Liver (tissue), 9 donors: ENCODE measurements around the gene APOBEC3H. TPM values are rescaled to one million over a fixed set of nuclear protein-coding genes. Genes with fewer than 3 reads are reported as not detected.

ENCODE experiments used
- DNase-seq: peaks from one replicate; pipeline ENCODE4 v3.0.0-alpha.2; 2017; ENCODE audit warnings: low spot score
- H3K27ac ChIP-seq, 2 donors: one replicate each; pipeline ENCODE4 v1.7.0; 2013; ENCODE audit warnings: inconsistent platforms in 2 of 2, low read length in 2 of 2, control low read depth in 1 of 2, low read depth in 1 of 2, mild to moderate bottlenecking in 1 of 2
- H3K27me3 ChIP-seq, 4 donors: one replicate each; pipeline versions ENCODE4 v1.6.1 to v1.7.0; 2013; ENCODE audit warnings: low read length in 3 of 4, inconsistent platforms in 1 of 4, mild to moderate bottlenecking in 1 of 4, moderate library complexity in 1 of 4; ENCODE audit not compliant: control insufficient read depth in 4 of 4, insufficient read depth in 4 of 4
- H3K36me3 ChIP-seq, 4 donors: one replicate each; pipeline versions ENCODE4 v1.6.1 to v1.7.0; 2013; ENCODE audit warnings: low read length in 3 of 4, mild to moderate bottlenecking in 3 of 4, low read depth in 1 of 4, moderate library complexity in 1 of 4; ENCODE audit not compliant: control insufficient read depth in 4 of 4, insufficient read depth in 3 of 4
- H3K4me1 ChIP-seq, 4 donors: one replicate each; pipeline versions ENCODE4 v1.6.1 to v1.7.0; 2013; ENCODE audit warnings: low read length in 3 of 4, mild to moderate bottlenecking in 3 of 4, moderate library complexity in 1 of 4; ENCODE audit not compliant: control insufficient read depth in 4 of 4, insufficient read depth in 4 of 4
- H3K4me3 ChIP-seq, 3 donors: one replicate each; pipeline versions ENCODE4 v1.6.1 to v1.7.0; 2013; ENCODE audit warnings: low read length in 3 of 3, control low read depth in 1 of 3, low read depth in 1 of 3, mild to moderate bottlenecking in 1 of 3
- H3K9ac ChIP-seq, 2 donors: one replicate each; pipeline ENCODE4 v1.7.0; 2013; ENCODE audit warnings: low read length in 2 of 2, mild to moderate bottlenecking in 2 of 2, moderate library complexity in 2 of 2, control low read depth in 1 of 2, low read depth in 1 of 2
- H3K9me3 ChIP-seq, 4 donors: one replicate each; pipeline versions ENCODE4 v1.6.1 to v1.7.0; 2013; ENCODE audit warnings: low read length in 3 of 4; ENCODE audit not compliant: control insufficient read depth in 4 of 4
- FOXA1 ChIP-seq: IDR thresholded peaks from 2 replicates; pipeline ENCODE4 v1.6.1; 2016; ENCODE audit warnings: antibody characterized with exemption
- FOXA2 ChIP-seq: IDR thresholded peaks from 2 replicates; pipeline ENCODE4 v1.6.1; 2016; ENCODE audit warnings: antibody characterized with exemption
- GABPA ChIP-seq, 2 donors: IDR thresholded peaks in 1 of 2; conservative IDR thresholded peaks in 1 of 2; 2 replicates each; pipeline ENCODE4 v1.6.1; 2016; ENCODE audit warnings: antibody characterized with exemption in 2 of 2, mild to moderate bottlenecking in 1 of 2, moderate library complexity in 1 of 2
- HNF4A ChIP-seq, 2 donors: conservative IDR thresholded peaks; 2 replicates each; pipeline ENCODE4 v1.6.1; 2016; ENCODE audit warnings: antibody characterized with exemption in 2 of 2, mild to moderate bottlenecking in 2 of 2
- HNF4G ChIP-seq: IDR thresholded peaks from 2 replicates; pipeline ENCODE4 v1.6.1; 2016; ENCODE audit warnings: antibody characterized with exemption
- JUND ChIP-seq, 2 donors: IDR thresholded peaks; 2 replicates each; pipeline ENCODE4 v1.6.1; 2016; ENCODE audit warnings: antibody characterized with exemption in 2 of 2
- RAD21 ChIP-seq, 2 donors: IDR thresholded peaks; 2 replicates each; pipeline ENCODE4 v1.6.1; 2016; ENCODE audit warnings: antibody characterized with exemption in 2 of 2, mild to moderate bottlenecking in 2 of 2
- TAF1 ChIP-seq: conservative IDR thresholded peaks from 2 replicates; pipeline ENCODE4 v1.6.1; 2016; ENCODE audit warnings: antibody characterized with exemption, mild to moderate bottlenecking
- YY1 ChIP-seq: IDR thresholded peaks from 2 replicates; pipeline ENCODE4 v1.6.1; 2016; ENCODE audit warnings: antibody characterized with exemption, mild to moderate bottlenecking
- WGBS: extraction: QIAGEN DNeasy Blood & Tissue Kit; methylation state at CpG from one replicate; pipeline ENCODE4 v1.1.7; 2013; 5-methylcytosine and 5-hydroxymethylcytosine counted together
- polyA plus RNA-seq, 2 donors: library from polyadenylated mRNA; stranded (reverse) in 1 of 2; unstranded in 1 of 2; fragments of 200-250 nt in 1 of 2; fragments of >200 nt in 1 of 2; fragmentation: Nextera tagmentation in 1 of 2; extraction: Ambion mirVana in 1 of 2; gene quantifications; one replicate each; pipeline versions ENCODE4 v1.2.1 to v1.2.3, GENCODE V29; 2013 to 2015
- total RNA-seq, 2 donors: library from RNA; depleted of rRNA; stranded (reverse); fragments of >200 nt; gene quantifications; one replicate each; pipeline ENCODE4 v1.2.3, GENCODE V29; 2014
- TF ChIP-seq, protein P1 (sequence below): IDR thresholded peaks from 2 replicates; pipeline ENCODE4 v1.6.1; 2016; ENCODE audit warnings: antibody characterized with exemption
- TF ChIP-seq, protein P2 (sequence below): fragments of 150-350 bp; IDR thresholded peaks from 2 replicates; pipeline ENCODE4 v1.5.1; 2017; ENCODE audit warnings: improper control_type of control experiment, low read depth, low read length; ENCODE audit not compliant: missing input control
- TF ChIP-seq, protein P3 (sequence below): IDR thresholded peaks from 2 replicates; pipeline ENCODE4 v1.6.1; 2016; ENCODE audit warnings: antibody characterized with exemption, mild to moderate bottlenecking
- TF ChIP-seq, protein P4 (sequence below): IDR thresholded peaks from 2 replicates; pipeline ENCODE4 v1.6.1; 2016; ENCODE audit warnings: antibody characterized with exemption
- donor health status: healthy.
- donor health status: healthy.
- donor health status: healthy.
- donor health status: healthy.
- donor health status: healthy.

Gene APOBEC3H
- total and polyA plus RNA-seq, 4 donors, result 0.25 TPM; not detected in 3

DNA sequence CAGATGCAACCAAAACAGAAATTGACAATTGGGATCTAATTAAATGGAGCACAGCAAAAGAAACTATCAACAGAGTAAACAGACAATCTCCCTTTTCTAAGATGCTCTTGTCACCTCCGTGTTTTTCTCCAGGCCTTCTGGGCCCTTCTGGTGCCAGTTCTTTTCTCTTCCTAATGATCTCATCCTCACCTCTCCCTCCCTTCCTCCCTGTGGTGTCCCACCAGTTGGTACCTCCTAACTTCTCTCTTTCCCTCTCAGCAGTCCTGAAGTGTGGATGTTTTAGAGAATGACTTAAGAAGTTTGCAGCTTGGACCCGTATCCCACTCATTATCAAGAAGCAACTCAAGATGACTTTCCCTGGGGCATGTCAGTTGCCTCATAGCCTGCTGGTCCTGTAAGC, 6.4 kb downstream of the APOBEC3H start:
- TF ChIP-seq, protein P1, sequence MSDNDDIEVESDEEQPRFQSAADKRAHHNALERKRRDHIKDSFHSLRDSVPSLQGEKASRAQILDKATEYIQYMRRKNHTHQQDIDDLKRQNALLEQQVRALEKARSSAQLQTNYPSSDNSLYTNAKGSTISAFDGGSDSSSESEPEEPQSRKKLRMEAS, result no peak
- Histone ChIP-seq H3K4me3 (no peak overlapping the region), H3K36me3 (no peaks in the 10 kb centered on the region), H3K27me3 (no peaks in the 10 kb centered on the region), H3K9ac (no peak overlapping the region), H3K9me3 (no peaks in the 10 kb centered on the region), H3K4me1 (no peaks in the 10 kb centered on the region), H3K27ac (no peak overlapping the region)
- no peak for DNase-seq
- WGBS, result 75% methylated on average over 2 of the region's 2 CpGs

DNA sequence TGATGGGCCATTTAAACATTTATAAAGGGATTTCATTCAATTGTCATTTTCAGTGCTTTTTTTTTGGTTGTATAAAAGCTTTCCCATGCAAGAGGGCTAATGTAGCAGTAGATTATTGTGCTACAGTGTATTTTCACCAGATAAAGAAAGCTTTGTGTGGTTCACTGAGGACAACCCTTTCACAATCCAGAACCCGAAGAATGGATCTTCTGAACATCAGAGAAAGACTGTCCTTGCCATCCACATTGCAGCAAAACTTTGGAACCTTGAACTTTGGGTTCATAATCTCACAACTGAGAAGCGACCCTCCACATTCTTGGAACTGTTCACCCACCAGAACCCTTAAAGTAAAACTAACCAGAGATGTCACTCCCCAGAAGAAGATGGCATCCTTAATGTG, 9.3 kb downstream of the APOBEC3H start:
- no peak overlapping the region for H3K9ac ChIP-seq
- H3K27ac ChIP-seq, result no peak overlapping the region
- no peak for DNase-seq
- no peaks in the 10 kb centered on the region for H3K27me3 ChIP-seq
- no peak overlapping the region for H3K4me3 ChIP-seq
- TF ChIP-seq RAD21 (IDR thresholded peaks at IDR 0.05) (no peak), GABPA (IDR thresholded peaks at IDR 0.05 in 1 of 2, conservative IDR thresholded peaks at IDR 0.05 in 1 of 2) (no peak), TAF1 (no peak)
- TF ChIP-seq, protein P2, sequence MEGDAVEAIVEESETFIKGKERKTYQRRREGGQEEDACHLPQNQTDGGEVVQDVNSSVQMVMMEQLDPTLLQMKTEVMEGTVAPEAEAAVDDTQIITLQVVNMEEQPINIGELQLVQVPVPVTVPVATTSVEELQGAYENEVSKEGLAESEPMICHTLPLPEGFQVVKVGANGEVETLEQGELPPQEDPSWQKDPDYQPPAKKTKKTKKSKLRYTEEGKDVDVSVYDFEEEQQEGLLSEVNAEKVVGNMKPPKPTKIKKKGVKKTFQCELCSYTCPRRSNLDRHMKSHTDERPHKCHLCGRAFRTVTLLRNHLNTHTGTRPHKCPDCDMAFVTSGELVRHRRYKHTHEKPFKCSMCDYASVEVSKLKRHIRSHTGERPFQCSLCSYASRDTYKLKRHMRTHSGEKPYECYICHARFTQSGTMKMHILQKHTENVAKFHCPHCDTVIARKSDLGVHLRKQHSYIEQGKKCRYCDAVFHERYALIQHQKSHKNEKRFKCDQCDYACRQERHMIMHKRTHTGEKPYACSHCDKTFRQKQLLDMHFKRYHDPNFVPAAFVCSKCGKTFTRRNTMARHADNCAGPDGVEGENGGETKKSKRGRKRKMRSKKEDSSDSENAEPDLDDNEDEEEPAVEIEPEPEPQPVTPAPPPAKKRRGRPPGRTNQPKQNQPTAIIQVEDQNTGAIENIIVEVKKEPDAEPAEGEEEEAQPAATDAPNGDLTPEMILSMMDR, result no peak
- TF ChIP-seq, protein P3, sequence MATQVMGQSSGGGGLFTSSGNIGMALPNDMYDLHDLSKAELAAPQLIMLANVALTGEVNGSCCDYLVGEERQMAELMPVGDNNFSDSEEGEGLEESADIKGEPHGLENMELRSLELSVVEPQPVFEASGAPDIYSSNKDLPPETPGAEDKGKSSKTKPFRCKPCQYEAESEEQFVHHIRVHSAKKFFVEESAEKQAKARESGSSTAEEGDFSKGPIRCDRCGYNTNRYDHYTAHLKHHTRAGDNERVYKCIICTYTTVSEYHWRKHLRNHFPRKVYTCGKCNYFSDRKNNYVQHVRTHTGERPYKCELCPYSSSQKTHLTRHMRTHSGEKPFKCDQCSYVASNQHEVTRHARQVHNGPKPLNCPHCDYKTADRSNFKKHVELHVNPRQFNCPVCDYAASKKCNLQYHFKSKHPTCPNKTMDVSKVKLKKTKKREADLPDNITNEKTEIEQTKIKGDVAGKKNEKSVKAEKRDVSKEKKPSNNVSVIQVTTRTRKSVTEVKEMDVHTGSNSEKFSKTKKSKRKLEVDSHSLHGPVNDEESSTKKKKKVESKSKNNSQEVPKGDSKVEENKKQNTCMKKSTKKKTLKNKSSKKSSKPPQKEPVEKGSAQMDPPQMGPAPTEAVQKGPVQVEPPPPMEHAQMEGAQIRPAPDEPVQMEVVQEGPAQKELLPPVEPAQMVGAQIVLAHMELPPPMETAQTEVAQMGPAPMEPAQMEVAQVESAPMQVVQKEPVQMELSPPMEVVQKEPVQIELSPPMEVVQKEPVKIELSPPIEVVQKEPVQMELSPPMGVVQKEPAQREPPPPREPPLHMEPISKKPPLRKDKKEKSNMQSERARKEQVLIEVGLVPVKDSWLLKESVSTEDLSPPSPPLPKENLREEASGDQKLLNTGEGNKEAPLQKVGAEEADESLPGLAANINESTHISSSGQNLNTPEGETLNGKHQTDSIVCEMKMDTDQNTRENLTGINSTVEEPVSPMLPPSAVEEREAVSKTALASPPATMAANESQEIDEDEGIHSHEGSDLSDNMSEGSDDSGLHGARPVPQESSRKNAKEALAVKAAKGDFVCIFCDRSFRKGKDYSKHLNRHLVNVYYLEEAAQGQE, result no peak
- H3K36me3 ChIP-seq, result no peaks in the 10 kb centered on the region
- no peaks in the 10 kb centered on the region for H3K9me3 ChIP-seq
- no peaks in the 10 kb centered on the region for H3K4me1 ChIP-seq
- WGBS, result 66% methylated on average over 2 of the region's 2 CpGs

DNA sequence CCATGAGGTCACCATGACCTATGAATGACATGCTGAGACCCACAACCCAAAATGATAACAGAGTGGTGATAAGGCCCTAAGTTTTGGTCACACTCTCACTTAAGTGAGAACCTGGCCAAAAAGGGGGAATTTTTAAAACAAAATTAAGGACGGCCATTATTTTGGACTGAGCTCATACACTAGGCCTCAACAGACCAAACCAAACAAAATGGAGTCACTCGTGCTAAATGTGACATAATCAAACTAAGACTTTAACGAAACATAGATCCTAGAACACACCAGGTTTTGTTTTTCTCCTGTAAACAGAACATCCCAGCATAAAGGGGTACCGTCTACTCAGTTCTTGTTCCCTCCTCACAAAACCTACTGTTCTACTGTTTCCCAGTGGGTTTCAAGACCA, 11.4 kb downstream of the APOBEC3H start:
- 94% methylated on average over 4 of the region's 4 CpGs for WGBS
- H3K36me3 ChIP-seq, result no peaks in the 10 kb centered on the region

More for the DNA sequence above, 11.4 kb downstream of the APOBEC3H start:
- Histone ChIP-seq H3K27me3 (no peaks in the 10 kb centered on the region), H3K4me1 (no peaks in the 10 kb centered on the region), H3K9me3 (no peaks in the 10 kb centered on the region), H3K9ac (no peak overlapping the region), H3K4me3 (no peak overlapping the region), H3K27ac (no peak overlapping the region)
- no peak for DNase-seq
- TF ChIP-seq JUND (IDR thresholded peaks at IDR 0.05) (no peak), HNF4G (no peak), HNF4A (conservative IDR thresholded peaks at IDR 0.05) (no peak), YY1 (no peak), GABPA (IDR thresholded peaks at IDR 0.05 in 1 of 2, conservative IDR thresholded peaks at IDR 0.05 in 1 of 2) (no peak), FOXA2 (no peak), FOXA1 (no peak)
- TF ChIP-seq, protein P4, sequence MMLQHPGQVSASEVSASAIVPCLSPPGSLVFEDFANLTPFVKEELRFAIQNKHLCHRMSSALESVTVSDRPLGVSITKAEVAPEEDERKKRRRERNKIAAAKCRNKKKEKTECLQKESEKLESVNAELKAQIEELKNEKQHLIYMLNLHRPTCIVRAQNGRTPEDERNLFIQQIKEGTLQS, result no peak
